Glomerular endothelial cell (primary cell): ENCODE data around the gene ESPNL. TPM values are rescaled to one million over a fixed set of nuclear protein-coding genes. Genes with fewer than 3 reads are reported as not detected.
"Not testable (repeated sequence)": the region's sequence is repeated elsewhere in the genome, so short reads cannot be mapped to it uniquely, and the experiment has no call there.

ENCODE experiments used
- DNase-seq: peaks from one replicate; pipeline ENCODE4 v3.0.0-alpha.2; 2011; ENCODE audit warnings: low read depth, low spot score; ENCODE audit errors: extremely low read depth
- total RNA-seq: library from RNA; depleted of rRNA; stranded (reverse); fragments of >200 nt; gene quantifications from 2 replicates; pipeline ENCODE4 v1.2.3, GENCODE V29; 2015

ESPNL gene, protein sequence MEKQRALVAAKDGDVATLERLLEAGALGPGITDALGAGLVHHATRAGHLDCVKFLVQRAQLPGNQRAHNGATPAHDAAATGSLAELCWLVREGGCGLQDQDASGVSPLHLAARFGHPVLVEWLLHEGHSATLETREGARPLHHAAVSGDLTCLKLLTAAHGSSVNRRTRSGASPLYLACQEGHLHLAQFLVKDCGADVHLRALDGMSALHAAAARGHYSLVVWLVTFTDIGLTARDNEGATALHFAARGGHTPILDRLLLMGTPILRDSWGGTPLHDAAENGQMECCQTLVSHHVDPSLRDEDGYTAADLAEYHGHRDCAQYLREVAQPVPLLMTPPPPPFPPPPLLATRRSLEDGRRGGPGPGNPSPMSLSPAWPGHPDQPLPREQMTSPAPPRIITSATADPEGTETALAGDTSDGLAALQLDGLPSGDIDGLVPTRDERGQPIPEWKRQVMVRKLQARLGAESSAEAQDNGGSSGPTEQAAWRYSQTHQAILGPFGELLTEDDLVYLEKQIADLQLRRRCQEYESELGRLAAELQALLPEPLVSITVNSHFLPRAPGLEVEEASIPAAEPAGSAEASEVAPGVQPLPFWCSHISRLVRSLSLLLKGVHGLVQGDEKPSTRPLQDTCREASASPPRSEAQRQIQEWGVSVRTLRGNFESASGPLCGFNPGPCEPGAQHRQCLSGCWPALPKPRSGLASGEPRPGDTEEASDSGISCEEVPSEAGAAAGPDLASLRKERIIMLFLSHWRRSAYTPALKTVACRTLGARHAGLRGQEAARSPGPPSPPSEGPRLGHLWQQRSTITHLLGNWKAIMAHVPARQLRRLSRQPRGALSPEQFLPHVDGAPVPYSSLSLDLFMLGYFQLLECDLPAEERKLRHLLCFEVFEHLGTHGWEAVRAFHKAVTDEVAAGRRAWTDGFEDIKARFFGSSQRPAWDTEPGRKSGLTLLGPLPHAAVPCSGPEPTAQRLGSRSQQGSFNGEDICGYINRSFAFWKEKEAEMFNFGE
- total RNA-seq = 0.44 and 0.53 TPM in 2 replicates

DNA sequence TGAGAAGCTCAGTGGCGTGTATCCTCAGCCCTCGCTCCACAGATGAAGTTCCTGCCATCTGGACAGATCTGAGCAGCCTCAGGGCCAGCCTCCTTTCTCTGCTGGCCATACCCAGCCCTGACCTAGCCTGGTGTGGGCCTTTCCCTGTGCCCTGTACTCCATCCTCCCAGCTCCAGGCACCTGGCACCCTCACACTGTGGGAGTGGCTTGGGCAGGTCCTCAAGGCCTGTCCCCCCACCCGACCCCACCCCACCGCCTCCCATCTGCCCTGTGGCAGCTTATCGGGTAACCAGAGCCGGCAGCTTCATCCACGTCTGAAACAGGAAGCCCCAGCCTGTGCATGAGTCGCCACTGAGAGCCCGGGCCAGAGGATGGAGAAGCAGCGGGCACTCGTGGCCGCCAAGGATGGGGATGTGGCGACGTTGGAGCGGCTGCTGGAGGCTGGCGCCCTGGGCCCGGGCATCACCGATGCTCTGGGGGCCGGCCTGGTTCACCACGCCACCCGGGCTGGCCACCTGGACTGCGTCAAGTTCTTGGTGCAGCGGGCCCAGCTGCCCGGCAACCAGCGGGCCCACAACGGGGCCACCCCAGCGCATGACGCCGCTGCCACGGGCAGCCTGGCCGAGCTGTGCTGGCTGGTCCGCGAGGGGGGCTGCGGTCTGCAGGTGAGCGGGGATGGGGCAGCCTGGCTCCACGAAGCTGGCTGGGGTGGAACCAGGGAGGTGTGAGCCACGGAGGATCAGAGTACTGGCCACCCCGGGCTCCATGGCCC lies at the start of gene ESPNL:
TSS of gene ESPNL (plus strand) at position 292 of the 772 bp plus-strand sequence. CDS start at position 372, 80 bp downstream.
- DNase-seq = no peak

DNA sequence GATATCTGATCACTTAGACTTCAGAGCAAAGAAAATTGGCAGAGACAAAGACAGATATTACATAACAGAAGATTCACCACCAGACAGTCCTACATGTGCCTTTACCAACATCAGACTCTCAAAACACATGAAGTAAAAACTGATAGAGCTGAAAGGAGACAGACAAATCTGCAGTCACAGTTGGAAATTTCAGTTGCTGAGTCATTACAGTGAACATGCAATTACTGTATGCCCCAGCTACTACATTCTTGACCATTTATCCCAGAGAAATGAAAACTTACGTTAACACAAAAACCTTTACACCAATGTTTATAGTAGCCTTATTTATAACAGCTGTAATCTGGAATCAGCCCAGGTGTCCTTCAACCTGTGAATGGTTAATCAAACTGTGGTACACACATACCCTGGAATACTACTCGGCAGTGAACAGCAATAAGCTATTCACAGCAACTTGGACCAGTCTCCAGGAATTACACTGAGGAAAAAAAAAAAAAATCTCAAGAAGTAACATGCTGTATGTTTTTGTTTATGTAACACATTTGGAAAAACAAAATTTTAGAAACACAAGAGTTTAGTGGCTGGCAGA lies 46.9 kb upstream of the ESPNL start:
- DNase-seq = no peak

DNA sequence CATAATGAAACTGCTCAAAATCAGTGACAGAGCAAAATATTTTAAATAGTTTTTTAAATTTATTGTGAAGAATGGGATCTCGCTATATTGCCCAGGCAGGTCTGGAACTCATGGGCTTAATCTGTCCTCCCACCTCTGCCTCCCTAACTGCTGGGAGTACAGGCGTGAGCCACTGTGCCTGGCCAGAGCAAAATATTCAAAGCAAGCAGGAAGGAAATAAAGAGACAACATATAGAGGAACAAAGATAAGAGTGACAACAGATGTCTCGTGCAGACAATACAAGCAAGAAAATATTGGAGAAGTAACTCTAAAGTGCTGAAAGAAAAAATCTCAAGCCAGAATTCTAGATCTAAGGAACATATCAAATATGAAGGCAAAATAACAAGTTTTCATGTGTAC lies 44.3 kb upstream of the ESPNL start:
- no peak for DNase-seq

DNA sequence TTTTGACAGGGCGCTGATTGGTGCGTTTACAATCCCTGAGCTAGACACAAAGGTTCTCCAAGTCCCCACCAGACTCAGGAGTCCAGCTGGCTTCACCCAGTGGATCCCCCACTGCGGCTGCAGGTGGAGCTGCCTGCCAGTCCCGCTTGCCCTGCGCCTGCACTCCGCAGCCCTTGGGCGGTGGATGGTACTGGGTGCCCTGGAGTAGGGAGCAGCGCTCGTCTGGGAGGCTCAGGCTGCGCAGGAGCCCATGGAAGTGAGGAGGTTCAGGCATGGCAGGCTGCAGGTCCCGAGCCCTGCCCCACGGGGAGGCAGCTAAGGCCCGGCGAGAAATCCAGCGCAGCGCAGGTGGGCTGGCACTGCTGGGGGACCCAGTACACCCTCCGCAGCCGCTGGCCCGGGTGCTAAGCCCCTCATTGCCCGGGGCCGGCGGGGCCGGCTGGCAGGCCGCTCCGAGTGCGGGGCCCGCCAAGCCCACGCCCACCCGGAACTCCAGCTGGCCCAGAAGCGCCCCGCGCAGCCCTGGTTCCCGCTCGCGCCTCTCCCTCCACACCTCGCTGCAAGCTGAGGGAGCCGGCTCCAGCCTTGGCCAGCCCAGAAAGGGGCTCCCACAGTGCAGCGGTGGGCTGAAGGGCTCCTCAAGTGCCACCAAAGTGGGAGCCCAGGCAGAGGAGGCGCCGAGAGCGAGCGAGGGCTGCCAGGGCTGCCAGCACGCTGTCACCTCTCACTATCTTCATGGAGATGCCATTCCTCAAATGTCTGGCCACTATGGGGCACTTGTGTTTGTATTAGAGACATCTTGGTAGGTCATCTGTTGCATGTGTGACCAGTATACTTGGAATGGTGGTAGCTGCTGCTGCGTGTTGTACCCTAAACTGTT lies 42.2 kb upstream of the ESPNL start:
- DNase-seq = not testable (repeated sequence)

DNA sequence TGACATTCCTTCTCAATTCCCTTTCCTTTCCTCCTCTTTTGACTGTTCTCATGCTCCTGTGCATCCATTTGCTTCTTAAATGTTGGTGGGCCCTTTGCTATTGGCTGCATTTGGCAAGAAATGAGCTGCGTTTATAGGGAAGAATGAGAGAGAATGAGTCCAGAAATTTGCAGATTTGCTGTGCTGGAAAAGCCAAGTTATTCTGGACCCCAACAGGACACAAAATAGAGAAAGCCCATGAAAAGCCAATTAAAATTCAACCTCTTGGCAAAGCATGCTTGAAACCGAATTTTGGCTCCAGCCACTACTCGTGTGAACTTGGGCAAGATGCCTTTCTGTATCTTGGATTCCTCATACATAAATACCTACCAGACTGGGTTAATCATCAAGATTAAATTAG lies 40.6 kb upstream of the ESPNL start:
- DNase-seq = no peak

DNA sequence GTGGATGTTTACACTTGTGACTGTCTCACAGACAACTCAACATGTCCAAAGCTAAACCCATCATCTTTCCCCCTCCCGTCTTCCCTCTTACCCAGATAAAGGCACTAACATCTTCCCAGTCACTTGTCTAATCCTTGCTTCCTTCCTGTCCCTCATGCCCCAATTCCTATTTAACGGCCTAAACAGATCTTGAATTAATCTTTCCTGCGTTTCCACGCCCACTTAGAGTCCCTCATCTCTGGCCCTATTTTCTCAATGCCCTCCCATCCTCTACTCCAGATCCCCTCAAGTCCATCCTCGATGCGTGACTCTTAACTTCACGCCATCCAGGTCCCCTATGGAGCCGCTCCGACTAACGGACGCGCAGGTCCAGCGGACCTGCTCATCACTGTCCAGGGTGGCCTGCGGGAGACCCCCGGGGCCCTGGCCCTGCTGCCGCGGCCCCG lies 40.0 kb upstream of the ESPNL start:
- DNase-seq = no peak

DNA sequence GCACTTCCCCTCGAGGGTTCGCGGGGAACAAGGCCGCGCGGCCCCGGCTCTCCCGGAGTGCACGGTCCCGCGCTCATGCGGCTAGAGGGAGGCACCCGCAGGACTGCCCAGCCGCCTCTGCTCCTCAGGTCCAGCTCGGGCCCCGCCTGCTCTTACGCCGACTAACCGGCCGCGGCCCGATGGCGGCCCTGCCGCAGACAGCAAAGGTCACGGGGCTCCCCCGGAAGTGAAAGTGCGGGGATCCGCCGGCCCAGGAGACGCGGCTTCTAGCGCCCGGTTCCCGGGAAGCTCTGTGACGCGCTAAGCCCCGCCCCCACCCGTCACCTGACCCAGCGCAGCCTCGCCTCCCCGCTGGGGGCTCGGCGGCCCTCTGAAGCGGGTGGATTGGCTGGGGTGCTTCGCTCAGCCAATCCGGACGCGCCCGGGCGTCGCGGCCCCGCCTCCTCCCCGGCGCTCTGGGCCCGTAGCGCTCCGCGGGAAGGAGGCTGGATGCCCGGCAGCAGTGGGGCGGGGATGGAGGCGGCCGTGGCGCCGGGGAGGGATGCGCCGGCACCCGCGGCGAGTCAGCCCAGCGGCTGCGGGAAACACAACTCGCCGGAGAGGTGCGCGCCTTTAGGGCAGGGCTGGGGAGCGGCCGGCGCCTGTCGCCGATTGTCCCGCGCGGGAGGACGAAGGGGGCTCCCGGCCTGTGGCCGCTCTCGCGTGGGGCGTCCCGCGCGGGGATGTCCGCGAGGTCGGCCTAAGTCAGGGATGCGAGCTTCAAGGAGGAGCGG lies 39.4 kb upstream of the ESPNL start, which contains the start of gene SCLY:
TSS of gene SCLY (plus strand) at position 460 of the 773 bp plus-strand sequence. CDS start at position 514, 54 bp downstream.
- peak; percentile 62 for DNase-seq

DNA sequence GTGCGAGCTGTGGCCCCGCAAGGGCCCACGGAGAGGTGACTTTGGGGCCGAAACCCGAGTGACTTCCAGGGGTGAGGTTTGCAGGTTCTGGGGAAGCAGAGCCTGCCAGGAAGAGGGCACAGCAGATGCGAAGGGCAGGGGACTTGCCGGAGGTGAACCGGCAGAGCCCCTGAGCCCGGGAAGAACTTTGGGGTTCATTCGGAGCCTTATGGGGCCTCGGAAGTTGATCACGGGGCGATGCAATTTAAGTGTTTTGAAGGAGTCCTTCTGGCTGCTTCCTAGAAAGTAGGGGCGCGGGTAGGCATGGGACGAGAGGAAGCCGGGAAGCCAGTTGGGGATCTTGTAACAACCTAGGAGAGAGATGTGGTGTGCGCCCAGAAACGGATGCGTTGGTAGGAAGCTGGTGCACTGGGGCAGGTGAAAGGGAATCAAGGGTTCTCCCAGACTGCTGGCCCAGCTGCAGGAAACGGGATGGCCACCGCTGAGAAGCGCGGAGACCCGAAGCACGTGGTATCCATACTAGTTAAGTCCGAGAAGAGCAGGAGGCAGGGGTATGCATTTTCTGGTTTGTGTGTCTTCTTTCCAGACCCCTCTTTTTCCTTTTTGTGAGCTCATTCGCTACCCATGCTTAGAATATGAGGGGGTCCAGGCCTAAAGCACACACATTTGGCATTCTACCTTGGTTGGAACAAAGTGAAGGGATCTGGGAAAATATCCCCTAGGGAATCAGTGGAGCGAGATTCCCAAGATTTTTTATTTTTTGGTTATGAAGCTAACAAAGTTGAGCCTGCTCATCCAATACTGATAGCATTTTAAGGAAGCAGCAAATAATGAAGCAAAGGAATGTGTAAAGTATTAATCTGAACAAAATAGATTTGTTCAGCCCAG lies 38.6 kb upstream of the ESPNL start:
- no peak for DNase-seq

DNA sequence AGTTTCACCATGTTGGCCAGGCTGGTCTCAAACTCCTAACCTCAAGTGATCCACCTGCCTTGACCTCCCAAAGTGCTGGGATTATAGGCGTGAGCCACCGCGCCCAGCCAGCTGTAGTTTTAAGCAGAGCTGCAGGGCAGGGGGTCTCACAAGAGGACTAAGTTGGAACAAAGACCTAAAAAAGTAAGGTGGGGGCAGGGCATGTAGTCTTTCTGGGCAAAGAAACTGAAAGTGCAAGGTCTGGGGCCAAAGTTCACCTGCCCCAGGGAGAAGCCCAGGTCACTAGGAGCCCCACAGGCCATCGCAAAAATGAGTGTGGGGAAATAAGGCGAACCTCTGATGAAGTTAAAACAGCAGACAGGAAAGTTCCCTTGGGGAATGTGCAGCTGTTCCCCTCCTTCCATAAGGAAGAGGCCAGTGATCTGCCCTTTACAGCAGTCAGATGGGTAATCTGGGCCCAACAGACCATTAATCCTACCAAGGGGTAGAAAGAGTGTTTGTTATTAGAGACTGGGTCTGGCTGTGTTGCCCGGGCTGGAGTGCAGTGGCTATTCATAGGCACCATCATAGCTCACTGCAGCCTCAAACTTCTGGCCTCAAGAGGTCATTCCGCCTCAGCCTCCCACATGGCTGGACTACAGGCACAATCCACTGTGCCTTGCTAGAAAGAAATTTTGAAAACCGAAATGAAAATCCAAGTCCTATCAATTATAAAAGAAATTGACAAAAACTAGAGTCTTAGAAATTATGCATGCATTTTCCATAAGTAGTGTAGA lies 36.5 kb upstream of the ESPNL start:
- no peak for DNase-seq

DNA sequence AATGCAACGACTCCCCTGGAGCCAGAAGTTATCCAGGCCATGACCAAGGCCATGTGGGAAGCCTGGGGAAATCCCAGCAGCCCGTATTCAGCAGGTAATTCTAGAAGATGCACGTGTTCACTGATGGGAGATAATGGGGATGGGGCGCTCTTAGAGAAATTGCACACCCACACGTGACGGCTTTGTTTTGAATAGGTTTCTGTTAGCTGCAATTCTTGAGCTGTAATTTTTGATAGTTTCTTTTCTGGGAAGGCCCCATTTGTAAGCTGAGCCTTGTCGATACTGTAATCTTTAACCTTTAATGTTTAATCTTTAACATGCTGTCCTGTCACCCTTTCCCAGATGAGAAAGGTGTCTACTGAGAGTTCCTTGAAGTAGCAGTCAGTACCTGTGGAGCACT lies 35.8 kb upstream of the ESPNL start:
- no peak for DNase-seq

DNA sequence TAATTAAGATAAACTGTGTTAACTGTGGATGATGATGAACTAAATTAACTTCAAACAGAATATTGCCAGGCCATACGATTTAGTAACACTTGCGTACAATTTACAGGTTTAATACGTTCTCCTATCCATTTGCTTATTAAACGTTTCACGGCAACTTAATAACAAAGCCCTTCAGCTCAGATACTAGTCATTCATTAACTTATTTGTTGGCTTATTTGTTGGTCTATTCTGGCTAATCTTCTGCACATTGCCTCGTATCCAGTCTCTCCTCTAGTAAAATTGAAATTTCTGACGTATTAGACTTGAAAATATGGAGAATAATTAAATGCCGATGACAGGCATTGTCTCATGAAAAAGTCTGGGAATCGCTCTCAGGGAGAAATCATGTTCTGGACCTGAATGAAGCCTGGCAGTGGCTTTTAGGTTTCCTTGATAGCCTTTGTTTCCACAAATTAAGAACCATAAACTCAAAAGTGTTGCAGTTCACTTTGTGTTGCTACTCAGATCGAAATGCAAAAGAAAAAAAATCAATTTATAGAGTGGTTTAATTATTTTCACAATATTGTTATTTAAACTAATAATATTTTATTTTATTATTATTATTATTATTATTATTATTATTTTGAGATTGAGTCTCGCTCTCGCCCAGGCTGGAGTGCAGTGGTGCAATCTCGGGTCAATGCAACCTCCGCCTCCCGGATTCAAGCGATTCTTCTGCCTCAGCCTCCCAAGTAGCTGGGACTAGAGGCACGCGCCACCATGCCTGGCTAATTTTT lies 34.9 kb upstream of the ESPNL start:
- DNase-seq = no peak

DNA sequence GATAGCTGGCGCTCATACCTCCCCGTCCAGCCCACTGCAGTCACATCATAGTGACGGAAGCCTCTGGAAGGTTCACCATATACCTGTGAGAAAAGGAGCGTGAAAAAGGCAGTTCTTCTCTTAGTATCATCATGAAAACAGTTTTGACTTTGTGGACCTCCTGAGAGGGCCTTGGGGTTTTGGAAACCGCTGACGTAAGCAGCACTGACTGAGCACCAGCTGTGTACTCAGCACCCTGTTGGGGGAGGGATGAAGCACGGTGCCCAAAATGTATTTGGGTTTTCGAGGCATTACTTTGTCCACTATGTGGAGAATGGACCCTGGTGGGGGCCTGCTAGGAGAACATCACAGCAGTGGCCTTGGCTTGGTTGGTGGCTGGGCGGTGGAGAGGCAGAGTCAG lies 33.9 kb upstream of the ESPNL start:
- no peak for DNase-seq

DNA sequence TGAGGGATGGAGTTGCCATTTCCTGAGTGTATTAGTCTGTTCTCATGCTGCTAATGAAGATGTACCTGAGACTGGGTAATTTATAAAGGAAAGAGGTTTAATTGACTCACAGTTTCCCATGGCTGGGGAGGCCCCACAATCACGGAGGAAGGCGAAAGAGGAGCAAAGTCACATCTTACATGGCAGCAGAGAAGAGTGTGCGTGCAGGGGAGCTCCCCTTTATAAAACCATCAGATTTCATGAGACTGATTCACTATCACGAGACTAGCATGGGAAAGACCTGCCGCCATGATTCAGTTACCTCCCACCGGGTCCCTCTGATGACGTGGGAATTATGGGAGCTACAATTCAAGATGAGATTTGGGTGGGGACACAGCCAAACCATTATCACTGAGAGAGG lies 33.4 kb upstream of the ESPNL start:
- DNase-seq = not testable (repeated sequence)

DNA sequence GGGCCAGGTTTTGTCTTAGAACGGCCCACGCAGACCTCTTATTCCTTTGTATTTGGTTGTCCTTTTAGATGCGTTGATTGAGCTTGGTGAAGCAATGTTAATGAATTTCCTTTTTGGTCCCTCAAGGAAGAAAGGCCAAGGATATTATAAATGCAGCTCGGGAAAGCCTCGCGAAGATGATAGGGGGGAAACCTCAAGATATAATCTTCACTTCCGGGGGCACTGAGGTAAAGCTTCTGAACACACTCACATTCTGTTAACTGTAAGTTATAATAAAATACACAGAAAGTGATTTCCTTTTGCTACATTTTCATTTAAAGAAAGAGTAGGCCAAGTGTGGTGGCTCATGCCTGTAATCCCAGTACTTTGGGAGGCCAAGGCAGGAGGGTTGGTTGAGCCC lies 32.2 kb upstream of the ESPNL start:
- DNase-seq = no peak

DNA sequence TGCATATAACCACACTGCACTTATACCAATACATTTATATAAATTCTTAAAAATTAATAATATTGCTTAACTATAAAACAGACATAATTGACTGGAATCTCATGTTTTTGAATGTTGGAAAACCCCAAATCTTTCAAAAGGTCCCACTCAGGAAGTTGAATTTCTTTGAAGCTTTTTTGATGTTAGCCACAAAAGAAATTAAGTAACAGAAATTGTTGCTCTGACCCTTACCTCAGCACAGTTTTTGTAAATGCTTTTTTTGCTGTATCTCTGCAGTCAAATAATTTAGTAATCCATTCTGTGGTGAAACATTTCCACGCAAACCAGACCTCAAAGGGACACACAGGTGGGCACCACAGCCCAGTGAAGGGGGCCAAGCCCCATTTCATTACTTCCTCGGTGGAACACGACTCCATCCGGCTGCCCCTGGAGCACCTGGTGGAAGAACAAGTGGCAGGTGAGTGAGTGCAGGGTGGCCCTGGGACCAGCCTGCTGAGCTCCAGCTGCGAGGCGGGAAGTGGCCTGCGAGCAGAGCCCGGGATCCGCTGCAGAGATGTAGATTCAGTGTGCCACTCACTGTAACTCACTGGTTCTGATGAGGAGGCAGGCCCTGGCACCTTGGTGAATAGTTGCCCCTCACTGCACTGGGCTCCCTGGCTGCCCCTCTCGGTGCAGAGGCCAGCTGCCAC lies 31.0 kb upstream of the ESPNL start:
- DNase-seq = no peak
